GM12873 (cell line): ENCODE data around the gene FARP2.
A peak's percentile ranks its signal among the peaks of the same experiment; 100 is the strongest.

ENCODE experiments used
- CTCF ChIP-seq: IDR thresholded peaks from 2 replicates; pipeline ENCODE4 v1.5.1; 2012; ENCODE audit warnings: low read depth, mild to moderate bottlenecking, moderate library complexity, low read length, control low read depth; ENCODE audit not compliant: insufficient read depth; ENCODE audit errors: missing control alignments

The FARP2 gene

GRCh38 chr2:241506793-241507429 is 150.8 kb downstream of the FARP2 start:
- no peak for TF ChIP-seq CTCF

- no peak for TF ChIP-seq CTCF
These were observed 151.6 kb downstream of the FARP2 start for GRCh38 chr2:241507430-241508239.

- no peak for TF ChIP-seq CTCF
These were observed 152.4 kb downstream of the FARP2 start, which contains the start of gene STK25 for GRCh38 chr2:241508240-241509154. Gene STK25, minus strand, starts transcription at chr2:241508584. Its CDS starts 549 bp downstream, at chr2:241508035.

- TF ChIP-seq CTCF, result peak; percentile 5
These were observed 153.2 kb downstream of the FARP2 start for GRCh38 chr2:241509155-241509784.

- TF ChIP-seq CTCF, result no peak
These were observed 155.1 kb downstream of the FARP2 start for GRCh38 chr2:241511091-241511741.

GRCh38 chr2:241514553-241514952 is 158.5 kb downstream of the FARP2 start:
- TF ChIP-seq CTCF, result no peak
